HUES64 (cell line): Measurements from ENCODE around the gene TBC1D2B.
"Not testable (repeated sequence)": the region's sequence is repeated elsewhere in the genome, so short reads cannot be mapped to it uniquely, and the experiment has no call there.

ENCODE experiments used
- H3K27ac ChIP-seq: 2 replicates; pipeline ENCODE4 v1.7.0; 2013; ENCODE audit warnings: low read depth, low read length, inconsistent platforms
- H3K27me3 ChIP-seq: 2 replicates; pipeline ENCODE4 v1.6.1; 2013; ENCODE audit warnings: mild to moderate bottlenecking, low read length; ENCODE audit not compliant: insufficient read depth
- H3K36me3 ChIP-seq: 2 replicates; pipeline ENCODE4 v1.6.1; 2013; ENCODE audit warnings: mild to moderate bottlenecking, low read length; ENCODE audit not compliant: insufficient read depth
- H3K4me1 ChIP-seq: 2 replicates; pipeline ENCODE4 v1.6.1; 2013; ENCODE audit warnings: mild to moderate bottlenecking, low read length, moderate library complexity; ENCODE audit not compliant: insufficient read depth
- H3K4me3 ChIP-seq: 2 replicates; pipeline ENCODE4 v1.5.1; 2013; ENCODE audit warnings: mild to moderate bottlenecking, low read length, moderate library complexity
- H3K9ac ChIP-seq: 2 replicates; pipeline ENCODE4 v1.6.1; 2013; ENCODE audit warnings: mild to moderate bottlenecking, low read depth, low read length
- H3K9me3 ChIP-seq: 2 replicates; pipeline ENCODE4 v1.6.1; 2013; ENCODE audit warnings: low read depth, low read length; ENCODE audit not compliant: insufficient read depth
- WGBS: fragments of 150-250, 120-280 bp; methylation state at CpG from one replicate; pipeline ENCODE4 v1.1.7; 2013; ENCODE audit warnings: missing lambda C conversion rate; 5-methylcytosine and 5-hydroxymethylcytosine counted together

TBC1D2B gene

GRCh38 chr15:77983091-77983707, 94.3 kb downstream of the TBC1D2B start:
- Histone ChIP-seq H3K27ac (no peak overlapping the region), H3K4me1 (peaks cover 4% of the 10 kb centered on the region; the same call in 1 of the 2 replicates), H3K9ac (no peak overlapping the region), H3K27me3 (no peaks in the 10 kb centered on the region), H3K36me3 (no peaks in the 10 kb centered on the region), H3K4me3 (no peak overlapping the region), H3K9me3 (no peaks in the 10 kb centered on the region)
- WGBS: 81% methylated on average over 10 of the region's 10 CpGs

DNA sequence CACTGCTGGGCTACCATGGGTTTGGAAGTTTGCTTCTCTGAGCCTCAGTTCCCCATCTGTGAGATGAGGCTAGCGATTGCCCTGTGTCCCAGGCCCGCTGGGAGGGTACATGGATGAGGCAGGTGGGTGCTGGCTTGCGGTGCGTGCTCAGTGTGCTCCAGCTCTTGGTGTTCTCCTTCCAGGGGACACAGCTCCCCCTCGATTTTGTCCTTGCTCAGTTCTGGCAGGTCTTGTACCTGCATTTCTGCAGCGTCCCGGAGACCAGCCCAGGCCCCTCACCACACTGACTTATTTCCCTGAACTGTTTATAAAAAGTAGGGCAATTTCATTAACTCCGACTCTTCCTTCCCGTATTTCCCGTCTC, 95.4 kb downstream of the TBC1D2B start:
- Histone ChIP-seq H3K9me3 (no peaks in the 10 kb centered on the region), H3K9ac (no peak overlapping the region), H3K4me3 (no peak overlapping the region), H3K4me1 (no peaks in the 10 kb centered on the region), H3K27me3 (no peaks in the 10 kb centered on the region), H3K36me3 (no peaks in the 10 kb centered on the region), H3K27ac (no peak overlapping the region)
- 84% methylated on average over 10 of the region's 10 CpGs for WGBS

- H3K4me3 ChIP-seq: no peak overlapping the region
- no peaks in the 10 kb centered on the region for H3K36me3 ChIP-seq
- H3K27ac ChIP-seq: no peak overlapping the region
- H3K9ac ChIP-seq: no peak overlapping the region
- 87% methylated on average over 30 of the region's 30 CpGs for WGBS
- no peaks in the 10 kb centered on the region for H3K27me3 ChIP-seq
- H3K9me3 ChIP-seq: no peaks in the 10 kb centered on the region
- no peaks in the 10 kb centered on the region for H3K4me1 ChIP-seq
Observed at GRCh38 chr15:77981281-77982126, 96.0 kb downstream of the TBC1D2B start.

DNA sequence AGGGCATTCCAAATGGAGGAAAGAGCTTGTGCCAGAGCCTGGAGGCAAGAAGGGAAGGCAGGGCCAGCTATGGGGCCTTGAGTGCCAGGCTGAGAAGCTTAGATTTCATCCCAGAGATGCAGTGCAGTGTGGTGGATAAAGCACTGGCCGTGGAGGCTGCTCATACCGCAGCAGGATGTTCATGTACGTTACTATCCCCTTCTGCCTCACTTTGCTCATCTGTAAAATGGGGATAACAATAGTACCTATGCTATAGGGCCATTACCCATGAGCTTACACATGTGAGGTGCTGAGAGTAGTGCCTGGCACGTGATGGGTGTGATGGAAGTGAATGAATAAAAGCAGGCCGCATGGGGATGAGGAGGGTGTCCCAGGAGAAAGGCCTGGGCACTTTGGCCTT, 96.8 kb downstream of the TBC1D2B start:
- not testable (repeated sequence) for H3K27ac ChIP-seq, H3K36me3 ChIP-seq, H3K27me3 ChIP-seq, H3K9ac ChIP-seq, H3K4me1 ChIP-seq, H3K9me3 ChIP-seq, H3K4me3 ChIP-seq
- WGBS: 96% methylated on average over 4 of the region's 5 CpGs

DNA sequence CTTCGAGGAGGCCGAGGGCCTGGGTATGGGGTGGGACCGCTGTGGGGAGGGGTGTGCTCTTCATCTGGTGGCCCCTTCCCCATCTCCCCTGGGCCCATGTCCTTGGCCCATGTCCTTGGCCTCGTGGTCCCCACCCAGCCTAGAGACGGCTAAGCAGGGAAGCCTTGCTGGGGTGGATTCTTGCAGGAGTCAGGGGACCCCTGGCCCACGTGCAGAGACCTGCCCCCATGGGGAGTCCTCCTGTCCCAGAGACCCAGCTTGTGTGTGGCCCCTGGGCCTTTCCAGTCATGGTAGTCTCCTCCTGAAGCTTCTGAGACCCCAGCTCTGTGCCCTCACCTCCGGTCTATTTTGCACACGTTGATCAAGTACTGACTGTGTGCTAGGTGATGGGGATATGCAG, 97.4 kb downstream of the TBC1D2B start:
- no peaks in the 10 kb centered on the region for H3K36me3 ChIP-seq
- H3K27ac ChIP-seq: no peak overlapping the region
- no peaks in the 10 kb centered on the region for H3K27me3 ChIP-seq
- WGBS: 96% methylated on average over 5 of the region's 8 CpGs
- H3K9ac ChIP-seq: no peak overlapping the region
- H3K9me3 ChIP-seq: no peaks in the 10 kb centered on the region
- no peaks in the 10 kb centered on the region for H3K4me1 ChIP-seq
- no peak overlapping the region for H3K4me3 ChIP-seq

- H3K4me1 ChIP-seq, H3K36me3 ChIP-seq, H3K9me3 ChIP-seq, H3K9ac ChIP-seq, H3K27ac ChIP-seq, H3K27me3 ChIP-seq, H3K4me3 ChIP-seq: not testable (repeated sequence)
- 90% methylated on average over 4 of the region's 8 CpGs for WGBS
Observed at GRCh38 chr15:77979157-77979556, 98.4 kb downstream of the TBC1D2B start.

DNA sequence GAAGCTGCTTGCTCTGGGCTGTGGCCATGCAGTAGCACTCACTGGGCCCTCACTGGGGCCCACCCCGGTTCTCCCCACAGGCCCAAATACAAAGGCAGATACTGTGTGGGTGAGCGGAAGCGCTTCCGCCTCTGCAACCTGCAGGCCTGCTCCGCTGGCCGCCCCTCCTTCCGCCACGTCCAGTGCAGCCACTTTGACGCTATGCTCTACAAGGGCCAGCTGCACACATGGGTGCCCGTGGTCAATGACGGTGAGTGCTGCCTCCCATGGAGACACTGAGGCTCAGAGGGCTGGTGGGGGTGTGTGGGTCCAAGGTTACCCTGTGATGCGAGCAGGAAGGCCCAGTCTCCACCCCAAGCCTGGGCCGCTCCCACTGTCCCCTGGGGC, 98.8 kb downstream of the TBC1D2B start:
- not testable (repeated sequence) for H3K4me3 ChIP-seq, H3K36me3 ChIP-seq, H3K27me3 ChIP-seq, H3K9me3 ChIP-seq, H3K9ac ChIP-seq, H3K27ac ChIP-seq, H3K4me1 ChIP-seq
- WGBS: 87% methylated on average over 12 of the region's 13 CpGs

- 94% methylated on average over 18 of the region's 19 CpGs for WGBS
- not testable (repeated sequence) for H3K27me3 ChIP-seq, H3K36me3 ChIP-seq, H3K27ac ChIP-seq, H3K4me1 ChIP-seq, H3K9me3 ChIP-seq, H3K9ac ChIP-seq, H3K4me3 ChIP-seq
Observed at GRCh38 chr15:77977903-77978758, 99.4 kb downstream of the TBC1D2B start.

GRCh38 chr15:77976760-77977525, 100.6 kb downstream of the TBC1D2B start:
- not testable (repeated sequence) for H3K27ac ChIP-seq, H3K4me1 ChIP-seq, H3K4me3 ChIP-seq, H3K9me3 ChIP-seq, H3K36me3 ChIP-seq, H3K27me3 ChIP-seq, H3K9ac ChIP-seq
- 87% methylated on average over 24 of the region's 26 CpGs for WGBS

DNA sequence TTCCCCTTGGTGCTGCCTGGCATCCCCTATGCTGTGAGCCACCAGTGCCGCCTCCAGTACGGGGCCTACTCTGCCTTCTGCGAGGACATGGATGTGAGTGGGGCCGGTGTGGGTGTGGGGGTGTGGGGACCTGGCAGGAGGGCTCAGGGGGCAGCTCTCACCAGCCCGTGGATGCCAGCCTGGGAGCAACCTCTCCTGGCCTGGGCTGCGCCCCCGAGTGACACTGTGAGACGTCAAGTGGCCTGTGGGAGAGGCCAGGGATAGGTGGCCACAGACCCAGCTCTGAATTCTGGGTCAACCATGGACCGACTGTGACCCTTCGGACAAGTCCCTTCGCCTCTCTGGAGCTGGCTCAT, 101.4 kb downstream of the TBC1D2B start:
- not testable (repeated sequence) for H3K9me3 ChIP-seq, H3K27me3 ChIP-seq, H3K27ac ChIP-seq, H3K4me3 ChIP-seq, H3K4me1 ChIP-seq, H3K9ac ChIP-seq, H3K36me3 ChIP-seq
- whole genome bisulfite sequencing: 87% methylated on average over 9 of the region's 11 CpGs
